Measurements from ENCODE around the gene S1PR5.
"Not testable (repeated sequence)": the region's sequence is repeated elsewhere in the genome, so short reads cannot be mapped to it uniquely, and the experiment has no call there.

Gene S1PR5

DNA sequence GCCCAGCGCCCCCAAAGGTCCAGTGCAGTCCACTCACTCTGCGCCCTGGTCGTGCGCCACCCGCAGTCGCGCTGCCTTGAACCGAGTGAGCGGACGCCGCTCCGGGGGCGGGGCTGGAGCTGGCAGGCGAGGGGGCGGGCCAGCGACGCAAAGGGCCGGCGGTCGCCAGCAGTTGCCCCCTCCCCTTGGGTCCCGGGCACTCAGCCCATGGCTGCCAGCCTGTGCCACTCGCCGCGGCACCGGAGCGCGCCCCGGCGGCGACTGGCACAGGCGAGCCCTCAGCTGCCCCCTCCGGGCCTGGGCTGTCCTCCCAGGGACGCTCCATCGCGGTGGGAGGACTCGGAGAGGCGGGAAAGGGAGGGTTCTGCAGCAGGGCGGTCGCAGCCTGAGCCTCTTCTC is at the start of gene S1PR5:
Gene S1PR5 (minus strand): TSS at position 87 of the 399 bp plus-strand sequence. CDS start 2,436 bp downstream, outside the sequence.
- DNase-seq (ENCODE audit: low read depth): no peak

DNA sequence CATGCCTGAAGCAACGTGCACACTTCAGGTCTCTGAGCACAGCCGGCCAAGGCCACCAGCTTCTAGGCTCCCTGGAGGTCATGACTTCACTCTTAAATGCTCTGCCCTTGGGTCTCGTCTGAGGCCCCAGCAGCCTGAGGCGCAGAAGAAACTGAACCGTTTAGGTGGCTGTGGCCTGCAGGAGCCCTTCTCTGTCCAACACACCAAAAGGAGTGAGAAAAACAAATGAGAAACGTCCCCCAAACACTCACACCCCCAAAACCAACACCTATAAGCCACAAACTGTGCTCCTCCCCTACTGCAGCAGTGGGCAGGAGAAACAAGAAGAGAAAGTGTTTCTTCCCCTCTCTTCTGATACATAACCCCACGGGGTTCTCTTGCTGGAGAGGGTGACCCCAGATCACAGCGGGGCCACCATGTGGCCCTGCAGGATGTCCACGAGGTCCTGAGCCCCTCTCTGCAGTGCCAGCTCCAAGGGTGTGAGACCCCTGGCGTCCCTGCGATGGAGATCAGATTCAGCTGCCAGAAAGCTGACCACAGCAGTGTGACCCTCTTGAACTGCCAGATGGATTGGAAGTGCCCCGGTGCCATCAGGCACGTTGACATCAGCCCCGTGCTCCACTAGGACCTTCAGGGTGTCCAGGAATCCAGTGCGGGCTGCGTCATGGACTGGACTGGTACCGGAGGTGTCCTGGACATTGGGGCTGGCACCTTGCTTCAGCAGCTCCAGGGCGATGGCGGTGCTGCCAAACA is 49.6 kb upstream of the S1PR5 start:
- no peak for DNase-seq (ENCODE audit: low read depth)

- no peak for DNase-seq (ENCODE audit: low read depth)
Observed at GRCh38 chr19:10566408-10566657, 49.1 kb upstream of the S1PR5 start.

GRCh38 chr19:10565567-10566407 is 48.5 kb upstream of the S1PR5 start, which contains the start of gene KRI1:
TSS of gene KRI1 (minus strand) at chr19:10566010. CDS start at chr19:10565999, 11 bp downstream.
- peak; percentile 93 for DNase-seq (ENCODE audit: low read depth)

DNA sequence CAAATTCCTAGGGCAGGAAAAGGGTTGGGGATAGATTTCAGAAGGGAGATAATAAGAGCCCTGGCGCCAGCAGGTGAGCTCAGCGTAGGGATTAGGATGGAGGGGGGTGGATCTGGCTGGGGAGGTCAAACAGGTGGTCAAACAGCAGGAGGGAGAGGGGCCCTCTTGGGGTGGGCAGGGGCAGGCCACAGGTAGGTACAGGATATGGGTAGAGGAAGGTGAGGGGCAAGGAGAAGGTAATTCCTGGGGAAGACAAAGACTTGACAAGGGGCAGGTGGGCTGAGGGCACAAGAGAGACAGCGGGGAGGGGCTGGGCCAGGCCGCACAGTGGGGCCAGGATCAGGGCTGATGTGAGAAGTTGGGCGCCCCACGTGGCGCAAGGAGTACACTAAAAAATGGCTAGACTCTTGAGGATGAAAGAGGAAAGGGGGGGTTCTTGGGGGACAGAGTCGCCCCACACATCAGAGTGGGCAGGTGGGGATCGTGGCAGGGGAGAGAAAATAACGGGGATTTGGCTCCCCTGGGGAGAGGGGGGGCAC is 47.9 kb upstream of the S1PR5 start:
- DNase-seq (ENCODE audit: low read depth): no peak

DNA sequence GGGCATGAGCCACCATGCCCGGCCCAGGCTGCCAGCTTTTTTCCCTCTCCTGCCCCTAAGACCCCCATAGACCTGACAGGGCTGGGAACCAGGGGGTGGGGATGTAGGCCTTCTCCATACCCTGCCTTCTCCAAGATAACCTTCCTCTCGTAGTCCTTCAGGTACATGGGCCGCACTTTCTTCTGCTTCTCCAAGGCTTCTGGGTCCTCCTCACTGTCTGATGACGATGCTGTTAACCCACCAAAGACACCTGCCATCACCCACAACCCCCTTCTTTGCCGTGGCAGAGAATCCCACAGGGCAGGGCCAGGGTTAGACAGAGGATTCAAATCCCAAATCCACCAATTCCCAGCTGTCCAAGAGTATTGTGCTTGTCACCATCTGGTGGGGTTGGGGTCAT is 45.4 kb upstream of the S1PR5 start:
- DNase-seq (ENCODE audit: low read depth): no peak

GRCh38 chr19:10560154-10560553 is 42.9 kb upstream of the S1PR5 start:
- no peak for DNase-seq (ENCODE audit: low read depth)

GRCh38 chr19:10557603-10558197 is 40.5 kb upstream of the S1PR5 start:
- DNase-seq (ENCODE audit: low read depth): no peak

- DNase-seq (ENCODE audit: low read depth): no peak
Observed at GRCh38 chr19:10555610-10555973, 38.3 kb upstream of the S1PR5 start.

DNA sequence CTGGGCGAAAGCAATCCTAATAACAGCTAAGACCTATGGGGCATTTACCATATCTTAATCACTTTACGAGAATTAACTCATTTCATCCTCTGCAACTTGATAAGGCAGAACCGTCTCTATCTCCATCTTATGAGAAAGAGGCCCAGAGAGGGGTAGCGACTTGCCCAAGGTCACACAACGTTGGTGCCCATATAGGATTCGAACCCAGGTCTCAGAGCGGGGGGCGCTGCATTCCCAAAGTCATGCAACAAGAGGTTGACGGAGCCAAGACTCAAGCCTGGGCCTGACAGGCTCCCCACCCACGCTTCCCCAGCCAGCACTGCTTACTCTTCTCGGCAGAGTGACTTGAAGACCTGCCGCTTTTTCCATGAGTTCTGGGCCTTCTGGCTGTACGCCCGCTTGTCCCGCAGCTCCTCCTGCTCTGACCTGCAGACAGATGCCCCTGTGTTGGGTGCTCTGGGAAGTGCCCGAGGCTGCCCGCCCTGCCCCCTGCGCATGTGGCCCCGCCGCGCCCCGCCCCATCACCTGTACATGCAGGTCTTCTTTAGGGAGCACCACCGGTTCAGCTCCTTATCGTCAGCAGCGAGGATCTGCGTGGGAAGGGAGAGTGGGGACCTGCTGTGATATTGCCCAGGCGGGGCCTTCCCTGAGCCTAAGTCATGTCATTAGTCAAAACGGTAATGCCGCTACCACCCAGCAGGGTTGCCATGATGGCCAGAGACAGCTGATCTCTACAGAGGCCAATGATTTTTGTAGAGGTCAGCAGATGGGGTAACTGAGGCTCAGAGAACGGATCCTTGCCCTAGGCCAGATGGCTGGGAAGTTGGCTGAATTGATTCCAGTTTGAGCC is 37.7 kb upstream of the S1PR5 start:
- DNase-seq (ENCODE audit: low read depth): no peak

DNA sequence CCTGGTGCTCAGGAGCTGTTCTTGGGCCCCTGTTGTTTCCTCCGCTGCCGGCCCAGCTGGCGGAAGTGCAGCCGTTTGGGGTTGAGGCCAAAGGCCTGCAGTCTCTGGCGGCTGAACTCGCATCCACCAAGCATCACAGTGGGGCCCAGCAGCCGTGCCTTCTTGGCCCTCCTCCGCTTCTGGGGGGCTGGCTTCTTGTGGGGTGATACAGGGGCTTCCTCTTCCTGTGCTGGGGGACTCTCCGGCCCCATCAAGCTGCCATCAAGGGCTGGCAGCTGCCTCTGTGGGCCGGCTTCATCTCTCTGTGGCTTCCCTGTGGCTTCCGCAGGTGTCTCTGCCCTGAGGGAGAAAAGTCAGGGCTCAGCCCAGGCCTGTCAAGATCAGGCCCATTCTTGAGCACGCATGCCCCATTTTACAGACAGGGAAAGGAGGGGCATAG is 36.7 kb upstream of the S1PR5 start:
- DNase-seq (ENCODE audit: low read depth): no peak

GRCh38 chr19:10553087-10553667 is 35.9 kb upstream of the S1PR5 start:
- DNase-seq (ENCODE audit: low read depth): no peak

GRCh38 chr19:10552510-10553053 is 35.3 kb upstream of the S1PR5 start:
- DNase-seq (ENCODE audit: low read depth): no peak

DNA sequence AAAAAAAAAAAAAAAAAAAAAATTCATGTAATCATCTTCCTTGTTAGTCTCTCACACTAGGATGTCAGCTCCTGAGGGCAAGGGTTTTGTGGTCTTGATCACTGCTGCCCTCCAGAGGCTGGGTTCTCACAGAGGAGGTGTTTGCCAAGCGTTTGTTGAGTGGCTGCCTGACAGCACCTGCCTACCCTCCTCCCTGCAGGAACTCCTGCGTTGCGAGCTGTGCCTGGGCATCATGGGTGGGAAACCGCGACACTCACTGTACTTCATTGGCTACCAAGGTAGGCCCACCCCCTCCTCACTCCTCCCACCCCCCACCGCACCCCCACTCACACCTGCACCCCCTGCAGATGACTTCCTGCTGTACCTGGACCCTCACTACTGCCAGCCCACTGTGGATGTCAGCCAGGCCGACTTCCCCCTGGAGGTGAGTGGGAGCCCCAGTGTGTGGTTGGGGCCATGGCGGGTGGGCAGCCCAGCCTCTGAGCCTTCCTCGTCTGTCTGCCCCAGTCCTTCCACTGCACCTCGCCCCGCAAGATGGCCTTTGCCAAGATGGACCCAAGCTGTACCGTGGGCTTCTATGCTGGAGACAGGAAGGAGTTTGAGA is 34.6 kb upstream of the S1PR5 start:
- no peak for DNase-seq (ENCODE audit: low read depth)

GRCh38 chr19:10551006-10551405 is 33.8 kb upstream of the S1PR5 start:
- not testable (repeated sequence) for DNase-seq (ENCODE audit: low read depth)

DNA sequence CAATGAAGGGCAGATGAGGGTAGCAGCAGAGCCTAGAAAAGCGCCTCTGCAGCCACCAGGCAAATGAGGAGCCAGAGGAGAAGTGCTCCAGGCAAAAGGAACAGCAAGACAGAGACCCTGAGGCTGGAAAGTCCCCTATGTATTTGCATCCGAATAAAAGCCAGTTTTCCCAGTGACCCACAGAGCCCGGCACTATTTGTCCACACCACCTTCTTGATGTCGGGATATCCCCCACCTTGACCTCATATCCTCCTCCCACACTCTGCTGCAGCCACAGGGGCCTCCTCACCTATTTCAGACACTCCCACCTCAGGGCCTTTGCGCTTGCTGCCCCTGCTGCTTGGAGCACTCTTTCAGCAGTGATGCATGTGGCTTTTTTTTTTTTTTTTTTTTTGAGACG is 33.1 kb upstream of the S1PR5 start:
- DNase-seq (ENCODE audit: low read depth): no peak

DNA sequence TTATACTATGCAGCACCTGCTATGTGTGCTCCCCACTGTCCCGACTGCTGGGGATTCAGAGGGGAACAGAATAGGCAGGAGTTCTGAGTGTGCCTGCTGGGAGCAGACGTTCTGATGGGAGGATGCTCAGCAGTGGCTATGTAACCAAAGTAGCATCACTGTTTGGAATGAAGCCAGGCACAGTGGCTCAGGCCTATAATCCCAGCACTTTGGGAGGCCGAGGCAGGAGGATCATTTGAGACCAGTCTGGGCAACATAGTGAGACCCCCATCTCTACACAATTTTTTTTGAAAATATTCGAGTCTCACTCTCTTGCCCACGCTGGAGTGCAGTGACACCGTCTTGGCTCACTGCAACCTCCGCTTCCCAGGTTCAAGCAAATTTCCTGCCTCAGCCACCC is 32.5 kb upstream of the S1PR5 start:
- DNase-seq (ENCODE audit: low read depth): no peak

DNA sequence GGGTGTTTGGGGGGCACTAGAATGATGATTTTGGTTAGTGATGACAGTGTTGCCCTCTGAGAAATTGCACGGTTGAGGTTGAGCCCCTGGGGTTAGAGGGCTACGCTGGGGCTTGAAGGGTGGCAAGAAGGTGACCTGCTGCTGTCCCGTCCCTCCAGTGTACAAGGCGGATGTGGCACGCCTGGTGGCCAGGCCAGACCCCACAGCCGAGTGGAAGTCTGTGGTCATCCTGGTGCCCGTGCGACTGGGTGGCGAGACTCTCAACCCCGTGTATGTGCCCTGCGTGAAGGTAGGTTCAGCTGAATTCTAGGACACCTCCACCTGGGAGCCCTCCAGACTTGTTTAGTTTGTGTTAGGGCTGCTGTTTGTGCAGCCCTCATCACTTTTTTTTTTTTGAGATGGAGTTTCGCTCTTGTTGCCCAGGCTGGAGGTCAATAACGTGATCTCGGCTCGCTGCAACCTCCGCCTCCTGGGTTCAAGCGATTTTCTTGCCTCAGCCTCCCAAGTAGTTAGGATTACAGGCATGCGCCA is 31.6 kb upstream of the S1PR5 start:
- no peak for DNase-seq (ENCODE audit: low read depth)

DNA sequence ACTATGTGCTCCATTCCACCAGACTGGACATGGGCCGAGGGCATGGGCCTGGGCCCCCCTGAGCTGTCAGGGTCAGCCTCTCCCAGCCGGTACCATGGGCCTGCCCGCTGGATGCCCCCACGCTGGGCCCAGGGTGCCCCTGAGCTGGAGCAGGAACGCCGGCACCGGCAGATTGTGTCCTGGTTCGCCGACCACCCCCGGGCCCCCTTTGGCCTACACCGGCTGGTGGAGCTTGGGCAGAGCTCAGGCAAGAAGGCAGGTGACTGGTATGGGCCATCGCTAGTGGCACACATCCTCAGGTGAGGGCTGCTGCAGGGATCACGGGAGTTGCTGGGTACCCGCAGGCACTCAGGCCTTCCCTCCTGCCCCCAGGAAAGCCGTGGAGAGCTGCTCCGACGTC is 29.6 kb upstream of the S1PR5 start:
- no peak for DNase-seq (ENCODE audit: low read depth)

DNA sequence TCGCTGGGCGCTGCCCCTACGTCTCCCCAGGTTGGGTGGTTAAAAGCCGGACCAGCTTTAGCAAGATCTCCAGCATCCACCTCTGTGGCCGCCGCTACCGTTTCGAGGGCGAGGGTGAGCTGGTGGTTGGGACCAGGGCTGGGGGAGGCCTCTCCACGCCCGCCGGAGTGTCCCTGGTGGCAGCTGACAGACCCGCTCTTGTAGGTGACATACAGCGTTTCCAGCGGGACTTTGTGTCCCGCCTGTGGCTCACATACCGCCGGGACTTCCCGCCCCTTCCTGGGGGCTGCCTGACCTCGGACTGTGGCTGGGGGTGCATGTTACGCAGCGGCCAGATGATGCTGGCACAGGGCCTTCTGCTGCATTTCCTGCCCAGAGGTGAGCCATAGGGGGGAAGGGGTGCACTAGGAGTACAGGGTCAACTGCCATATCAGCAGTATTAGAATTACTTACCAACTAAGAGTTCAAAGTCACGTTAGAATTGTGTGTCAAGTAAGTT is 27.6 kb upstream of the S1PR5 start:
- no peak for DNase-seq (ENCODE audit: low read depth)
